Upper lobe of left lung (tissue), 6 donors: ENCODE measurements around the gene PDZD2. TPM values are rescaled to one million over a fixed set of nuclear protein-coding genes. Genes with fewer than 3 reads are reported as not detected.
A peak's percentile ranks its signal among the peaks of the same experiment; 100 is the strongest.

Source experiments
- ATAC-seq, 2 donors: fragments of 200-7000 bp; cut with Tn5 transposase; one replicate each; pipeline ENCODE4 v1.9.1; 2022; ENCODE audit warnings: mild to moderate bottlenecking in 2 of 2, moderate library complexity in 2 of 2; ENCODE audit not compliant: low FRiP score in 2 of 2
- DNase-seq, 2 donors: peaks; one replicate each; pipeline ENCODE4 v3.0.0-alpha.2; 2019 to 2020
- H3K27ac ChIP-seq, 4 donors: fragments of 200-600 bp; sonication (generic); one replicate each; pipeline ENCODE4 v1.5.1; 2016 to 2019
- H3K27me3 ChIP-seq, 4 donors: fragments of 200-600 bp; sonication (generic); one replicate each; pipeline ENCODE4 v1.5.1; 2017 to 2019
- H3K36me3 ChIP-seq, 4 donors: fragments of 200-600 bp; sonication (generic); one replicate each; pipeline ENCODE4 v1.5.1; 2016 to 2019
- H3K4me1 ChIP-seq, 4 donors: fragments of 200-600 bp; sonication (generic); one replicate each; pipeline ENCODE4 v1.5.1; 2018 to 2019
- H3K4me3 ChIP-seq, 4 donors: fragments of 200-600 bp; sonication (generic); one replicate each; pipeline ENCODE4 v1.5.1; 2017 to 2019; ENCODE audit warnings: mild to moderate bottlenecking in 2 of 4, moderate library complexity in 1 of 4
- H3K9me3 ChIP-seq, 4 donors: fragments of 200-600 bp; sonication (generic); one replicate each; pipeline ENCODE4 v1.5.1; 2018 to 2019
- CTCF ChIP-seq, 6 experiments: fragments of 450-650 bp in 4 of 6; fragments of 200-600 bp in 2 of 6; sonication (generic) in 2 of 6; IDR thresholded peaks; one replicate each; pipeline ENCODE4 v1.5.1; 2016 to 2019; ENCODE audit warnings: antibody characterized with exemption in 6 of 6
- EP300 ChIP-seq, 4 donors: sonication (generic); formaldehyde crosslinking; IDR thresholded peaks; one replicate each; pipeline ENCODE4 v1.5.1; 2017; ENCODE audit warnings: antibody characterized with exemption in 4 of 4, control low read depth in 2 of 4
- POLR2A ChIP-seq, 4 donors: fragments of 450-650 bp; IDR thresholded peaks; one replicate each; pipeline ENCODE4 v1.5.1; 2016 to 2017; ENCODE audit warnings: antibody characterized with exemption in 4 of 4, mild to moderate bottlenecking in 2 of 4
- POLR2AphosphoS5 ChIP-seq, 2 donors: sonication (generic); formaldehyde crosslinking; IDR thresholded peaks; one replicate each; pipeline ENCODE4 v1.5.1; 2017; ENCODE audit warnings: antibody characterized with exemption in 2 of 2
- WGBS, 2 donors: methylation state at CpG; one replicate each; pipeline ENCODE4 v1.1.5; 2017 to 2018; 5-methylcytosine and 5-hydroxymethylcytosine counted together
- total RNA-seq, 6 donors: library from RNA; depleted of rRNA in 4 of 6; stranded (reverse); fragments of >200 nt in 4 of 6; gene quantifications; one replicate each; pipeline versions ENCODE4 v1.1.0 to v1.2.1, GENCODE V29; 2016 to 2021
- donor health status: DM: no; HTN: no; CAD: no; lungs with moderate emphysema.
- donor health status: DM: no; HTN: yes; CAD: no; lungs with severe emphysema.

Gene PDZD2
- total RNA-seq, 6 donors from 2014 or later, result 53.4 to 73.6 (median 68.4) TPM

- H3K27me3 ChIP-seq, result no peaks in the 10 kb centered on the region
- no peak overlapping the region for H3K4me3 ChIP-seq
- TF ChIP-seq POLR2AphosphoS5 (IDR thresholded peaks at IDR 0.05) (no peak), POLR2A (IDR thresholded peaks at IDR 0.05) (no peak), CTCF (IDR thresholded peaks at IDR 0.05) (no peak), EP300 (IDR thresholded peaks at IDR 0.05) (no peak)
- 93 to 95% methylated on average over 2 of the region's 2 CpGs for WGBS, 2 donors
- H3K9me3 ChIP-seq, result peaks cover 0 to 6% (median 2%) of the 10 kb centered on the region in 4 donors
- no peaks in the 10 kb centered on the region for H3K36me3 ChIP-seq
- H3K4me1 ChIP-seq, result no peaks in the 10 kb centered on the region
- ATAC-seq, result peak in 1 of 2 donors; percentile 57
- H3K27ac ChIP-seq, result no peak overlapping the region
- DNase-seq, result no peak
Observed at GRCh38 chr5:31833710-31834109, 194.8 kb downstream of the PDZD2 start.

GRCh38 chr5:31844622-31845345, 205.9 kb downstream of the PDZD2 start:
- Histone ChIP-seq H3K9me3 (no peaks in the 10 kb centered on the region), H3K27me3 (no peaks in the 10 kb centered on the region), H3K36me3 (no peaks in the 10 kb centered on the region), H3K4me3 (no peak overlapping the region), H3K4me1 (peaks cover 0 to 7% (median 0%) of the 10 kb centered on the region in 4 donors), H3K27ac (no peak overlapping the region)
- DNase-seq (no peak), ATAC-seq (no peak)
- WGBS, 2 donors, result 76 to 87% methylated on average over 10 of the region's 10 CpGs
- TF ChIP-seq POLR2AphosphoS5 (IDR thresholded peaks at IDR 0.05), result no peak
- TF ChIP-seq POLR2A (IDR thresholded peaks at IDR 0.05), result no peak
- TF ChIP-seq EP300 (IDR thresholded peaks at IDR 0.05), result no peak
- TF ChIP-seq CTCF (IDR thresholded peaks at IDR 0.05), result no peak

GRCh38 chr5:31845361-31845760, 206.4 kb downstream of the PDZD2 start:
- no peaks in the 10 kb centered on the region for H3K36me3 ChIP-seq
- H3K4me1 ChIP-seq, result peaks cover 0 to 7% (median 0%) of the 10 kb centered on the region in 4 donors
- H3K9me3 ChIP-seq, result no peaks in the 10 kb centered on the region
- H3K27ac ChIP-seq, result no peak overlapping the region
- H3K27me3 ChIP-seq, result no peaks in the 10 kb centered on the region
- no peak for DNase-seq
- 35 to 55% methylated on average over 3 of the region's 3 CpGs for WGBS, 2 donors
- no peak for ATAC-seq
- no peak for TF ChIP-seq POLR2A (IDR thresholded peaks at IDR 0.05)
- no peak for TF ChIP-seq EP300 (IDR thresholded peaks at IDR 0.05)
- no peak for TF ChIP-seq CTCF (IDR thresholded peaks at IDR 0.05)
- TF ChIP-seq POLR2AphosphoS5 (IDR thresholded peaks at IDR 0.05), result no peak
- H3K4me3 ChIP-seq, result no peak overlapping the region

- Histone ChIP-seq H3K36me3 (no peaks in the 10 kb centered on the region), H3K4me1 (peaks cover 0 to 7% (median 0%) of the 10 kb centered on the region in 4 donors), H3K9me3 (no peaks in the 10 kb centered on the region), H3K4me3 (no peak overlapping the region), H3K27ac (no peak overlapping the region), H3K27me3 (no peaks in the 10 kb centered on the region)
- ATAC-seq (no peak), DNase-seq (no peak)
- WGBS, 2 donors, result 24 to 41% methylated on average over 1 of the region's 1 CpG
- TF ChIP-seq EP300 (IDR thresholded peaks at IDR 0.05), result no peak
- no peak for TF ChIP-seq POLR2AphosphoS5 (IDR thresholded peaks at IDR 0.05)
- TF ChIP-seq CTCF (IDR thresholded peaks at IDR 0.05), result no peak
- TF ChIP-seq POLR2A (IDR thresholded peaks at IDR 0.05), result no peak
Observed at GRCh38 chr5:31846934-31847333, 208.0 kb downstream of the PDZD2 start.

- H3K9me3 ChIP-seq, result no peaks in the 10 kb centered on the region
- H3K36me3 ChIP-seq, result no peaks in the 10 kb centered on the region
- TF ChIP-seq POLR2A (IDR thresholded peaks at IDR 0.05), result no peak
- no peak for TF ChIP-seq CTCF (IDR thresholded peaks at IDR 0.05)
- no peak for TF ChIP-seq POLR2AphosphoS5 (IDR thresholded peaks at IDR 0.05)
- TF ChIP-seq EP300 (IDR thresholded peaks at IDR 0.05), result no peak
- 56 to 65% methylated on average over 7 of the region's 7 CpGs for WGBS, 2 donors
- ATAC-seq (no peak), DNase-seq (no peak)
- no peak overlapping the region for H3K27ac ChIP-seq
- no peak overlapping the region for H3K4me3 ChIP-seq
- no peaks in the 10 kb centered on the region for H3K27me3 ChIP-seq
- H3K4me1 ChIP-seq, result peaks cover 0 to 7% (median 0%) of the 10 kb centered on the region in 4 donors
Observed at GRCh38 chr5:31847354-31847753, 208.4 kb downstream of the PDZD2 start.
